Activated CD4-positive, alpha-beta T cell treated with anti-CD3 and anti-CD28 coated beads, Interleukin-10, Interleukin-2, amounts not matched to agents 100 ng/mL and 50 ng/mL, durations not matched to agents 16 hours and 8 hours (primary cell): ENCODE measurements around the gene CD101.

ENCODE experiments used
- DNase-seq: peaks from one replicate; pipeline ENCODE4 v3.0.0-alpha.2; 2020

Gene CD101

DNA sequence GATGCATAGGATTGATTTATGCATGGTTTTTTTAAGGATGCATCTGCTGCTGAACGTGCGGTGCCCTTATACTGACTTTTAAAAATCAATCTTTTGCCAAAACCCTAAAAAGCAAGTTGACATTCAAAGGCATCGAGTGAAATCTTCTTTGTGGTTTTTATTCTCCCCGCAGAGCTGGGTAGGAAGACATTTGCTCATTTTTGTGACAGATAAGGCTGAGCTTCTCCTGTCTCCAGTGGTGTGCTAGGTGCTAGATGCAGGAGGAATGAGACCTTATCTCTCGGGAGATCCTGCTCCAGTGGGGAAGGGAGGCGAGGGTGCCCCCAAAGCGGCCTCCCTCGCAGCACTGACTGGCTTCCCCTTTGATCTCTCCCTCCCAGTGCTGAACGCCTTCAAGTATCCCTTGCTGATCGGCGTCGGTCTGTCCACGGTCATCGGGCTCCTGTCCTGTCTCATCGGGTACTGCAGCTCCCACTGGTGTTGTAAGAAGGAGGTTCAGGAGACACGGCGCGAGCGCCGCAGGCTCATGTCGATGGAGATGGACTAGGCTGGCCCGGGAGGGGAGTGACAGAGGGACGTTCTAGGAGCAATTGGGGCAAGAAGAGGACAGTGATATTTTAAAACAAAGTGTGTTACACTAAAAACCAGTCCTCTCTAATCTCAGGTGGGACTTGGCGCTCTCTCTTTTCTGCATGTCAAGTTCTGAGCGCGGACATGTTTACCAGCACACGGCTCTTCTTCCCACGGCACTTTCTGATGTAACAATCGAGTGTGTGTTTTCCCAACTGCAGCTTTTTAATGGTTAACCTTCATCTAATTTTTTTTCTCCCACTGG is 14.9 kb upstream of the CD101 start:
- DNase-seq = peak; percentile 17

DNA sequence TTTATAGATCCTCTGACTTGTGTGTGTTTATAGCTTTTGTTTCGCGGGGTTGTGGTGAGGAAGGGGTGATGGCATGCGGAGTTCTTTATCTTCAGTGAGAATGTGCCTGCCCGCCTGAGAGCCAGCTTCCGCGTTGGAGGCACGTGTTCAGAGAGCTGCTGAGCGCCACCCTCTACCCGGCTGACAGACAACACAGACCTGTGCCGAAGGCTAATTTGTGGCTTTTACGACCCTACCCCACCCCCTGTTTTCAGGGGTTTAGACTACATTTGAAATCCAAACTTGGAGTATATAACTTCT is 14.4 kb upstream of the CD101 start:
- DNase-seq = peak; percentile 67

DNA sequence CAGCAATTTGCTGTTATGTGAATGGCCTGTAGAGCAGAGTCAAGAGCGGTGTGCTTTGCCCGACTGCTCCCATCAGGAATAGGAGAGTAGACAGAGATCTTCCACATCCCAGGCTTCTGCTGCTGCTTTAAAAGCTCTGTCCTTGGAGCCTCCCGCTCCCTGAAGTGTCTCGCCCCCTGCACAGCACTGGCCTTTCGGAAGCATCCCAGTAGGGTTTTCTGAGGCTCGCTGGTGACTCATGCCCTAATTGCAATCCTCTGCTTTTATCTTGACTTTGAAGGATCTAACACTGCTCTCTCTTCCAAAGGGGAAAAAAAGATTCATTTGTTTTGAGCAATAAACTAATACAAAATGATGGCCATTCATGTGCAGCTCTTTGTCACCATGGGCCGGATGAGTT is 13.3 kb upstream of the CD101 start:
- no peak for DNase-seq

DNA sequence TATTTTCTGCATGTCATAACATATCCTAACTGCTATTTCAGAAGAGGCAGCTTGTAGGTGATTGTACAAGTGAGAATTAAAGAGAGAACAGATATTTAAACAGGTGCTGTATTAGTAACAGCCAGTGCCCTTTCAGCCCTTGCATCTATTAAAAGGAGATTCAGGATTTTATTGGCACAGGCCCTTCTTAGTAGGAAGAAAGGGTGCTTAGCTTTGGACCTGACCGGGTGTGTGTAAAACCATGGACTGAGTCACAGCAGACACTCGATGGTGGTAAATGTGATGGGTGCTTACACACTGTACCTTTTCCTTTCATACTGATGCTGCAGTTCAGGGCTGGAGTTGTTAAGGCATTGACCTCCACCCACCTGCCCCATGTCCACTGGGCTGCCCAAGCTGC is 12.7 kb upstream of the CD101 start:
- no peak for DNase-seq

DNA sequence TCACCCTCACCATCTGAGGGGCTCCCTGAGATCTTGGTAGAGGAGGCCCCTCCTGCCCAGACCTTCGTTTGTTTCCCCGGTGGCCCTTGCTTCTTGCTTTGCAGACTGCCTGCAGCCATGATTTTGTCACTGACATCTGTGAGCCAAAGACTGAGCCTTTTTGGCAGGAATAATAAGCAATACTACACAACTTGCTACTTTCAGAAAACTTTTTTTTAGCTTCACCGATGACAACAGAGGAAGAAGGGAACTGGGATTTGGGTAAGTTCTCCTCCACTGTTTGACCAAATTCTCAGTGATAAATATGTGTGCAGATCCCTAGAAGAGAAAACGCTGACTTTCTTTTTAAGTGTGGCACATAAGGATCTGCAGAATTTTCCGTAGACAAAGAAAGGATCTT is 11.7 kb upstream of the CD101 start:
- DNase-seq = no peak

DNA sequence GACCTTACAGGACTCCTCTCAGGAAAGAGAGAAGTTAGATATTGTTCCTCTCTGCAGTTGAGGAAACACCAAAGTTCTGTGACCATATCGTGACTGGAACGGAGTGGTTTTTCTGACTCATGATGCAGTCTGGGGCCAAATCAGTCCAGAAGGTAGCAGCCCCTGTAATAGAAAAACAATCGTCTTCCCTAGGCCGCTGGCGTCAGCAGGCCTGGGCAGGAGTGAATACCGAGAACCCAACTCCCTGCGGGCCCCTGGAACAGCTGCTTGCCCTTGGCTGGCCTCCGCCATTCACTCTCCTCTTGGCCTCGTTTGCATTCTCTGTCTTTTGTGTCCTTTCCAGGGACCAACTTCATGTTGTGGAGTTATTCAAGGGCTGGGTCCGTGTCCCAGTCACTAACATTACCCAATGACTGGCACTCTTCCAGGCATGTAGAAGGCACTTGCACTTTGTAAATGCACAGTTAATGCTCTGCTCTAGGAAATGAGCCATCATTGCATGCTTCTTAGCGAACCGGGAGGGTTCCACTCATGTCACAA is 10.9 kb upstream of the CD101 start:
- no peak for DNase-seq

DNA sequence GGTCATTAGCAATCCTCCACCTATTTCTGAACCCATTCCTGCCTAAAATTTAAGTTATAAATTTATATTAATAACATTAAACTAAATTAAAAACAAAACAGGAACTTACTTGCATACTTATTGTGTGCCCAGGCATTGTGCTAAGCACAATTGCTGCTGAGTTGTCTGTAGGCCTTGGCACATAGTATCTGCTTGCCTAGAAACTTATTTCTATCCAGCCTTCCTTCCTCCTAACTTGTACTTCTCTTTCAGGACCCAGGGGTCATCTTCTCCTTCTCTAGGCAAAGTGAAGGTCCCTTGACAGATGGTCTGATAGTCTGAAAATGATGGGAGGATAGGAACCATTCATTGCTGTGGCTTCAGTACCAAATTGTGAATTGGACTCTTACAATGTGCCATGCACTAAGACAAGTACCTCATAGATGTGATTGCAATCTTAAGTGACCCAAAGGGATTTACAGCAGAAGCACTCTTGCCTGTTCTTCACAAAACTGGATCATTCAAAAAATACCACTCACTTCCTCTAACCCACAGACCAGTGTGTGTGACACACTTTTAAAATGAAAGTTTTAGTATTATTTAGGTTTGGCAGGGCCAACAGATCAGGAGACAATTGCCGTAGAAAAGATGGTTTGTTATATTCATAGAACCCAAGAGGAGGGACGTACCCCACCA is 10.3 kb upstream of the CD101 start:
- DNase-seq = no peak

DNA sequence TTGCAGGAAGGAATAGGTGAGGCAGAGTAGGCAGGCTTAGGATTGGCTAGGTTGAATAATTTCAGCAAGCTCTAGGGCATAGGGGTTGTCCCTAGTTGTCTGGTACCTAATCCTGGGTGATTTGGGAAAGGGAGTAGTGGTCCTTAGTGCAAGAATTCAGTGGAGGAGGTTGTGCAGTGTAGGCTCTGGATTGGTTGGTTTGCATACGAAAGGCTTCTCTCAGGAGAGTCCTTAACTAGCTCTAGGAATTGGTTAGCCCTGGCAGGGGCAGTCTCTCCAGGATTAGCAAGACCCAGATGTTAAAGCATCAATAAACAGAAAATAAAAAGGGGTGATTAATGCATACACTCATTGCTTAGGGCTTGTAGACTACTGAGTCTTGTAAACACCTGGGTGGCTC is 9.6 kb upstream of the CD101 start:
- DNase-seq = no peak

DNA sequence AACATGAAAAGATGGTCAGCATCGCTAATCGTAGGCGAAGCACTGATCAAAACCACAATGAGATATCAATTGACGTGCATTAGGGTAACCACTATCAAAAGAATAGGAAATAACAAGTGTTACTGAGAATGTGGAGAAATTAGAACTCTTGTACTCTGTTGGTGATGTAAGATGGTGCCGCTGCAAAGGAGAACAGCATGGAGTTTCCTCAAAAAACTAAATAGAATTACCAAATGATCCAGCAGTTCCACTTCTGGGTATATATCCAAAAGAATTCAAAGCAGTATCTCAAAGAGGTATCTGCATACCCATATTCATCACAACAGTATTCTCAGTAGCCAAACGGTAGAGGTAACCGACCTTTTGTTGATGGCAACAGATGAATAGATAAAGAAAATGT is 8.3 kb upstream of the CD101 start:
- no peak for DNase-seq

DNA sequence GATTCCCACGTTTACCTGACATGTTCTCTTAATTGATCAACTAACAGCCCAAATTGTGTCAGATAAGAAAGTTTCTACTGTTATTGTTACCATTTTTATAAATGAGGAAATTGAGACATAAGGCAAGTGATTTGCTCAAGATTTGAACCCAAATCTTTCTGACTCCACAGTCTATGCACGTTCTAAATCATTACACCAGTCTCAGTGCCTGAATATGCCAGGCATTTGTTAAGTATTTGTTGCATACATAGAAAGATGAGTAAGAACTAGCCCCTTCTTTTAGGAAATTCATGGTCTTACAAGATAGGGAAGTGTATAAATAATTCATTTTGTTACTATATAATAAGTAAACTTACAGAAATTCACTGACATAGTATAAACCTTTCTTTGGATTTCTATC is 7.1 kb upstream of the CD101 start:
- DNase-seq = no peak

DNA sequence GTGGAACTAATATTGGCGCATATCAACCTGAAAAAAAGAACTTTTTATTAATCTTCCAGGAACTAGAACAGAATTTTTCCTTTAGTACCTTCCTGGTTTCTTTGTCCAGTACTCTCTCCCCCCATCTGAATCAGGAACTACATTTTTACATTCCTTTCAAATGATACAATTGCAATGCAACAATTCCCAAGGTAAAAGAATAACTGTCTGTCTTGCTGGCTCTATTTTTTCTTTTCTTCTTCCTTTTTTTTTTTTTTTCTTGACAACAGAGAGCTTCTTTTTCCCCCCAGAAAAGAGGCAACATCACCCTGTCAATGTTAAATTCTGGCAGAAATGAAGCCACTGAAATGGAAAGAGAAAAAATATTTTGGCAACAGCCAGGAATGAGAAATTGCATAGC is 4.5 kb upstream of the CD101 start:
- DNase-seq = no peak

DNA sequence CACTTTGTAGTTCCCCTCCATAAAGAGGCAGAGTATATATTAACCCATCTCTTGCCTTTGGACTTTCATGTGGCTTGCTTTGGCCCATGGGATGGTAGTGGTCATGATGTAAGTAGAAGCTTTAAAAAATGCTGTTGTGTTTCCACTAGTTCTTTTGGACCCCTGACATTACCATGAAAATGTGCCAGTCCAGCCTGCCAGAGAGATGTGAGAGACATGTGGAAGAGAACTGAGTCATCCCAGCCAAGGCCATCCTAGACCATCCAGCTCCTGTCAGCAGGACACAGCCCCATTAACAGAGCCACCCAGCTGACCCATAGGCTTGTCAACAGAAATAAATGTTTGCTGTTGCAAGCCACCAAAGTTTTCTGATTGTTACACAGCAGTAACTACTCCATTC is 3.9 kb upstream of the CD101 start:
- DNase-seq = no peak

DNA sequence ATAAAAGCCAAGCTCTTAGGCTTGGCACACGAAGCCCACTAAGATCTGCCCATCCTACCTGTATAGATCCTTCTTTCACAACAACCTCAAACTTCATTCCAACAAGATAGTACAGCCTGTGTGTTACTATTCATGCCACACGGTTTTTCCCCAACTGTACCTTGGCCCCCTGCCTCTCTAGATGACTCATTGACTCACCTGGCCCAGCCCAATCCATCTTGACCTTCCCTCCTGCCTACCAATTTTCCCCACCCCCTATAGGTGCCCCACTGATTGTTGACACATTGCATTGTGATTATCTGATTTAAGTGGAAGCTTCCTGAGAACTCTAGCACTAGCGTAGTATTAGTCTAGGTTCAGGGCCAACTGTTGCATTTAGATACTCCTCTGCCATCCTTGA is 2.0 kb upstream of the CD101 start:
- DNase-seq = no peak

DNA sequence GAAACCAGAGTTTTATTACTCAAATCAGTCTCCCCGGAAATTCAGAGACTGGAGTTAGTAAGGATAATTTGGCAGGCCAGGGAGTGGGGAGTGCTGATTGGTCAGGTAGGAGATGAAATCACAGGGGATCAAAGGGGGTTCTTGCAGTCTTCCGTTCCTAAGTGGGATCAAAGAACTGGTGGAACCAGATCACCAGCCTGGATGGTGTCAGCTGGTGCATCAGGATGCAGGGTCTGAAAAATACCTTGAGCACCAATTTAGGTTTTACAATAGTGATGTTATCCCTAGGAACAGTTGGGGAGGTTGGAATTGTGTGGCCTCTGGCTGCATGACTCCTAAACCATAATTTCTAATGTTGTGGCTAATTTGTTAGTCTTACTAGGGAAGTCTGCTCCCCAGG is 1.4 kb upstream of the CD101 start:
- DNase-seq = no peak

DNA sequence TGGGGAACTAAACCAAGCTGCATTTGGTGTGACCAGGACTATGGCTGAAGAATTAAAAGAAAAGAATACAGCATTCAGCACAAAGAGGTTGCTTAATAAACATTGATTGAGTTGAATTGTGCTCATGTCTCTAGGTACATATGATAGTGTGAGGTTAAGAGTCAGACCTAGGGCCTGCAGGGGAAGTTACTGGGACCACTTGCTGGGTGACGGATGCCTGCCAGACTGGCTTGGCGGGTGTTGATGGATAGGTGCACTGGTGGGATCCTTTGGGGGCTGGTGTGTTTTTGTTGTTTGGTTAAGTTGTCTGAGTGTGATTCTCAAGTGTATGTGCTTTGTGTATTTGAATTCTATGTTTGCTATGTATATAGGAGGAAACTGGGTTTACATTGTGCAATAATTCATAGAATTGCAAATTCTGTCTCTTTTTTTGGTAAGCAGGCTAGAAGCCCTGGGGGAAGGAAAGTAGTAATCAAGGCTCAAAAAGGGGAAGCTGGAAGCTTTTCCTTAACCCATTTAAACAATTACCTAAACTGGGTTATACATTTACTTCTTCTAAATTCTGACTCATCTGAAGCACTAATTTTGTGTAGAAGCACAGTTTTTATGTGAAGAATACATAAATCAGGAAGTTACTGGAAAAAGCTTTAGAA is 1.8 kb downstream of the CD101 start:
- no peak for DNase-seq

DNA sequence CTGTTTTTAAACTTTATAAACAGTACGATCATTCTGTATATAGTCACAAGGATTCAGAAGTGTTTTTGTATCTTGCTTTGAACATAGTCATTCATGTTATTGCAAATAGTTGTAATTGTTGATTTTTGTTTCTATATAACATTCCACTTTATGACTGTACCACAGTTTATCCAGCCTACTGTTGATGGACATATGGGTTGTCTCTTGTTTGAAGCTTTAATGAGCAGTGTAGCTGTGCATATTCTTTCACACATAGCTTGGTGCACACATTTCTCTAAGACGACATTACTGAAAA is 6.1 kb downstream of the CD101 start:
- DNase-seq = no peak

DNA sequence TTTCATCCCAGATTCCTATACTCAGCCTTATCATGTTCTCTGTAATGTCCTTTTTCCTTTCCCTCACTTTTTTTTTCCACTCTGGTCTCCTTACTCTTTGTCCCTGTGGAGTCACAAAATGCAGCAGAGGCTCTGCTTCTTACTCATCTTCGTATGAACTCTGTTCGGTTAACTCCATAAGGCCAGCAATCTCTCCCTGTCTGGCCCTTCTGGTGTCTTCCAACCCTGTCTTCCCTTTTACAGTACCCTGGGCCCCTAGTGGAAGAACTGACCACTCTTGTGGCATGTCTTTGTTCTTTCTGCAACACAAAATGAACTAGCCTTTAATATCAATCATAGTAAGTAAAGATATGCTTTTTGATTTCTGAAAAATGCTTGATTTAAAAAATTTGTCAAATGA is 7.1 kb downstream of the CD101 start:
- no peak for DNase-seq

DNA sequence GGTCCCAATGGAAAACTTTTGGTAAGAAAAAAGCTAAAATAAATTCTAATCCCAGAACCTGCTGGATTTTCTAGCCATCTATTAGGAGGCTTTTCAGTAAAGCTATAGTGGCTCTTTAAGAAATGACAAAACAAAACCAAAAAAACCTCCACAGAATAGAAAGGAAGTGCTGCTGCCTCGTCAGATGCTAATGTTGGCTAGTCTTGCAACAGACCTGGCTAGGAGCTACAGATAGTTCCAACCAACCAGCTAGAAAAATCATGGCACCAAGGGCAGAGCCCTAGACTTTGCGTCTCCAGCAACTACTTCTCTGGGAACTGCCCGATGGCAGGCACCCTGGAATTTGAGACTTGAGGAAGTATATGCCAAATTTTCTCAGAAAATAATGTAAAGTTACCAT is 7.6 kb downstream of the CD101 start:
- DNase-seq = peak; percentile 35

DNA sequence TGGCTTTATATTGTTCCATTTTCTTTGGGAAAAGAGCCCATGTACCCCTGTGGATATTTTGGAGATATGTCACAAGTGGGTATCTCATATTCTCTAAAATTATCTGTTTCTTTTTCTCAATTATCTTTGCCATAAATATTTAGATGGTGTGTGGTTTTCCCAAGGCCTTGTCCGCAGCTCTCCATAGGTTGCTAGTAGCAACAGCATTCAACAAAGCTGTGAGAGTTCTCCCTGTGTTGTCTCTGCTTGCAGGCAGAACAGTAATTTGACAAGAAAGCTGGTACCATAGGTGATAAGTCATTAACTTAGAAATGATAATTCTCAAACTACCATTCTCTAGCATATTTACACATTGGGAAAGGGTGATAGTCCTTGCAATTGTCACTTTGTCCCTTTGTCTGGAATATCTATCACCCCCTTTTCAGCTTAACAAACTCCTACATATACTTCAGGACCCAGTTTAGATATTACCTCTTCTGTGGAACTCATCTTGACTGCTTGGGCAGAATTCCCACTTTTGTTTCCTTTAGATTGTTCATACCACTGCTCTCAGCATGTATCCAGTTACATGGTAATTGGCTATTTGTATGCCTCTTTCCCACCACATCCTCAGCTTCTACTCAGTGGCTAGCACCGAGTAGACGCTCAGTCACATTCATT is 8.9 kb downstream of the CD101 start:
- DNase-seq = no peak

DNA sequence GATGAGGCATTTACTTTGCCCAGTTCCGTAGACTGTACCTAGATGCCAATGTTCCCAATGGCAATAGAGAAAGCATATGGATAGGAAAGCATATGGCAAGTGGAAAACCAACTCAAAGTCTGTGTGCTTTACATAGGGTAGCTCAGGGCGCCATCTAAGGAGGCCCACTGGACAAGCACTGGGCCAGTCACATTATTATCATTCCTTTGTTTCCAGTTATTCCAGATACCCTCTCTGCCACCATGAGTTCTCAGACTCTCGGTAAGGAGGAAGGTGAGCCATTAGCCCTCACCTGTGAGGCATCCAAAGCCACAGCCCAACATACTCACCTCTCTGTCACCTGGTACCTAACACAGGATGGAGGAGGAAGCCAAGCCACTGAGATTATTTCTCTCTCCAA is 9.8 kb downstream of the CD101 start:
- DNase-seq = no peak

DNA sequence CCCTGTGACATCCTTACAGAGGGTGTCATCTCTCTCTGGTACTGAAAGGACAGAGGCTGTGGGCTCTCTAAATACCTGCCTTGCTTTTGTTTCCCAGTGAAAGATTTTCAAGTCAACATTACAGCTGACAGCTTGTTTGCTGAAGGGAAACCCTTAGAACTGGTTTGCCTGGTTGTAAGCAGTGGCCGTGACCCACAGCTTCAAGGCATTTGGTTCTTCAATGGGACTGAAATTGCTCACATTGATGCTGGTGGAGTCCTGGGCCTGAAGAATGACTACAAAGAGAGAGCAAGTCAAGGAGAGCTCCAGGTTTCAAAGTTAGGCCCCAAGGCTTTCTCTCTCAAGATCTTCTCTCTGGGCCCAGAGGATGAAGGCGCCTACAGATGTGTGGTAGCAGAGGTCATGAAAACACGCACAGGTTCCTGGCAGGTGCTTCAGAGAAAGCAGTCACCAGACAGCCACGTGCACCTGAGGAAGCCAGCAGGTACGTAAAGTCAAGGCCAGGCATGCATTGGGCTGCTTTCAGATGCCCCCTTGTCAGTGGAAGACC is 11.8 kb downstream of the CD101 start:
- DNase-seq = no peak

DNA sequence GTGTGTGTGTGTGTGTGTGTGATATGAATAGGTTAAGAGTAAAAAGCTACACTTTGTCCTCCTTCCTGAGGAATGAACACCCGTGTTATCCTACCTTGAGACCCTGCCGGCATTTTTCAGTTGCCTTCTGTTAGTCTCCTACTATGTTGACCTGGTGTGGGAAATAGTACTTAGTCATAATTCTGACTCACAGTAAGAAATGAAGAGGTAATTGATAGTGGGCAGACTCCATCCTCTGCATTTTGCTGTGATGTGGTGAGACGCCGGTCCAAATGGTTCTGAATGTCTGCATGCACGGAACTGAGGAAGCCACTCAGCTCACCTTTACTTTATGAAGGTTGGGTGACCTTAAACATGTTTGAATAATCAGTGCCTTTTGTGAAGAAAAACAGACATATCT is 12.6 kb downstream of the CD101 start:
- peak; percentile 52 for DNase-seq

DNA sequence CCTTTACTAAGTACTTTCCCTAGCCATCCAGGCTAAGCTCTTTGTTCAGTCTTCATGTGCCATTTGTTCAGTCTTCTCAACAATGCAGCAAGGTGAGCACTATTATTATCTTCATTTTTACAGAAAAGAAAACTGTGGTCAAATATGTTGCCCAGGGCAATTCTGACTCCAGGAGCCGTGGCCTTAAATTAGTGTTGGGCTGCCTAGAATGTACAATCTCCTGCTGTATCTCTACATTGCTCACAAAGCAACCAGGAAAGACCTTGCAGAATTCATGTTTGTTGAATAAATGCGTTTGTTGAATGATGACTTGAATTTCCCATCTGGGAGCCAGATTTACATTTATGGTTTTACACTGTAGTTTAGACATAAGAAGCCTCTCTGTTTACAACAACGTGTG is 14.2 kb downstream of the CD101 start:
- no peak for DNase-seq

DNA sequence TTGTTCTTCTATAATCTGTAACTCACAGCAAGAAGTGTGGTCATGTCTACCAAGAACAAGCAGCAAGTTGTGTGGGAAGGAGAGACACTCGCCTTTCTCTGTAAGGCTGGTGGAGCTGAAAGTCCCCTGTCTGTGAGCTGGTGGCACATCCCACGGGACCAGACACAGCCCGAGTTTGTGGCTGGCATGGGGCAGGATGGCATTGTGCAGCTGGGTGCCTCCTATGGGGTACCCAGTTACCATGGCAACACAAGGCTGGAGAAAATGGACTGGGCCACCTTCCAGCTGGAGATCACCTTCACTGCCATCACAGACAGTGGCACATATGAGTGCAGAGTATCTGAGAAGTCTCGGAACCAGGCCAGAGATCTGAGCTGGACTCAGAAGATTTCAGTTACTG is 15.5 kb downstream of the CD101 start:
- DNase-seq = no peak
